ENCODE data around the gene CAPN5.

CAPN5 gene

DNA sequence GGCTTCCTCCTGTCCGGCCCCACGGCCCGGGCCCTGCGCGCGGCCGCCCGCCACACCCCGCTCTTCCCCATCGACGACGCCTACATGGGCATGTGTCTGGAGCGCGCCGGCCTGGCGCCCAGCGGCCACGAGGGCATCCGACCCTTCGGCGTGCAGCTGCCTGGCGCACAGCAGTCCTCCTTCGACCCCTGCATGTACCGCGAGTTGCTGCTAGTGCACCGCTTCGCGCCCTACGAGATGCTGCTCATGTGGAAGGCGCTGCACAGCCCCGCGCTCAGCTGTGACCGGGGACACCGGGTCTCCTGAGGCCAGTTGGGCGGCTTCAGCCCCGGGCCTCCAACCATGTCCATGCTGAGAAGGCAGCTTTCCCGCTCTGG lies 26.4 kb upstream of the CAPN5 start:
- no peaks in the 10 kb centered on the region for H3F3A ChIP-seq (ENCODE audit: insufficient read depth, low read length)
- H2AFZ ChIP-seq (ENCODE audit: low read length) = no peak overlapping the region
- H3K9ac ChIP-seq (ENCODE audit: low read length) = no peak overlapping the region
- no peaks in the 10 kb centered on the region for H3K9me2 ChIP-seq (ENCODE audit: low read depth, low read length)
- H3K4me3 ChIP-seq (ENCODE audit: low read depth, low read length, poor library complexity, severe bottlenecking) = no peak overlapping the region
- TF ChIP-seq EZH2 (IDR thresholded peaks at IDR 0.05; ENCODE audit: borderline replicate concordance, low read length) = no peak
- TF ChIP-seq, protein P1, sequence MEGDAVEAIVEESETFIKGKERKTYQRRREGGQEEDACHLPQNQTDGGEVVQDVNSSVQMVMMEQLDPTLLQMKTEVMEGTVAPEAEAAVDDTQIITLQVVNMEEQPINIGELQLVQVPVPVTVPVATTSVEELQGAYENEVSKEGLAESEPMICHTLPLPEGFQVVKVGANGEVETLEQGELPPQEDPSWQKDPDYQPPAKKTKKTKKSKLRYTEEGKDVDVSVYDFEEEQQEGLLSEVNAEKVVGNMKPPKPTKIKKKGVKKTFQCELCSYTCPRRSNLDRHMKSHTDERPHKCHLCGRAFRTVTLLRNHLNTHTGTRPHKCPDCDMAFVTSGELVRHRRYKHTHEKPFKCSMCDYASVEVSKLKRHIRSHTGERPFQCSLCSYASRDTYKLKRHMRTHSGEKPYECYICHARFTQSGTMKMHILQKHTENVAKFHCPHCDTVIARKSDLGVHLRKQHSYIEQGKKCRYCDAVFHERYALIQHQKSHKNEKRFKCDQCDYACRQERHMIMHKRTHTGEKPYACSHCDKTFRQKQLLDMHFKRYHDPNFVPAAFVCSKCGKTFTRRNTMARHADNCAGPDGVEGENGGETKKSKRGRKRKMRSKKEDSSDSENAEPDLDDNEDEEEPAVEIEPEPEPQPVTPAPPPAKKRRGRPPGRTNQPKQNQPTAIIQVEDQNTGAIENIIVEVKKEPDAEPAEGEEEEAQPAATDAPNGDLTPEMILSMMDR (IDR thresholded peaks at IDR 0.05; ENCODE audit: low read length) = no peak
- no peaks in the 10 kb centered on the region for H4K20me1 ChIP-seq (ENCODE audit: insufficient read depth, low read length)
- no peaks in the 10 kb centered on the region for H3K4me1 ChIP-seq (ENCODE audit: insufficient read depth, low read length, severe bottlenecking)
- no peaks in the 10 kb centered on the region for H3K36me3 ChIP-seq (ENCODE audit: insufficient read depth, low read length)
- H3K4me2 ChIP-seq (ENCODE audit: low read length) = no peak overlapping the region
- H3K9me3 ChIP-seq (ENCODE audit: low read length) = no peaks in the 10 kb centered on the region
- H3K27me3 ChIP-seq (ENCODE audit: insufficient read depth, low read length) = no peaks in the 10 kb centered on the region; the same call in 1 of the 2 replicates
- no peaks in the 10 kb centered on the region for H3K79me2 ChIP-seq (ENCODE audit: insufficient read depth, low read length)
- H3K27ac ChIP-seq (ENCODE audit: low read depth, low read length, poor library complexity, severe bottlenecking) = no peak overlapping the region

DNA sequence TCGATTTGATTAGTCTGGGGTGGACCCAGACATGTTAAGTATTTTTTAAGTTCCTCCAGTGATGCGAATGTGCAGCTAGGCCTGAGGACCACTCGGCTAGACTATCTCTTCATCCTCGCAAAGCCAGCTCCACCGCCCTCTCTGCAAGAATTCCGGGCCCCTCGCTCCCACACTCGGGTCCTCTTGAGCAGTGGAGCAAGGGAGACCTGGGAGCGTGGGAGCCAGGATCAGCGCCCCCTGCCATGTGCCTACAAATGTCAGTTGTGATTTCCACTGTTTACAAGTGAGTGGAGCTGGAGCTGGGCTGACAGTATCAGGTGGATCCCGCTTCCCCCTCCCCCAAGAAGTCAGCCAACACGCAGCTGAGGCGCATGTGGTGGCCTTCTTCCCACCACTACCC lies 25.9 kb upstream of the CAPN5 start:
- H3K27ac ChIP-seq (ENCODE audit: low read depth, low read length, poor library complexity, severe bottlenecking) = no peak overlapping the region
- no peak overlapping the region for H3K4me2 ChIP-seq (ENCODE audit: low read length)
- no peaks in the 10 kb centered on the region for H3K79me2 ChIP-seq (ENCODE audit: insufficient read depth, low read length)
- TF ChIP-seq EZH2 (IDR thresholded peaks at IDR 0.05; ENCODE audit: borderline replicate concordance, low read length) = no peak
- TF ChIP-seq, protein P1 (IDR thresholded peaks at IDR 0.05; ENCODE audit: low read length) = no peak
- H2AFZ ChIP-seq (ENCODE audit: low read length) = no peak overlapping the region
- H3K36me3 ChIP-seq (ENCODE audit: insufficient read depth, low read length) = no peaks in the 10 kb centered on the region
- no peaks in the 10 kb centered on the region for H3K4me1 ChIP-seq (ENCODE audit: insufficient read depth, low read length, severe bottlenecking)
- H3K4me3 ChIP-seq (ENCODE audit: low read depth, low read length, poor library complexity, severe bottlenecking) = no peak overlapping the region
- H3F3A ChIP-seq (ENCODE audit: insufficient read depth, low read length) = no peaks in the 10 kb centered on the region
- no peaks in the 10 kb centered on the region for H3K9me3 ChIP-seq (ENCODE audit: low read length)
- H3K9ac ChIP-seq (ENCODE audit: low read length) = no peak overlapping the region
- no peaks in the 10 kb centered on the region; the same call in 1 of the 2 replicates for H3K27me3 ChIP-seq (ENCODE audit: insufficient read depth, low read length)
- H4K20me1 ChIP-seq (ENCODE audit: insufficient read depth, low read length) = no peaks in the 10 kb centered on the region
- H3K9me2 ChIP-seq (ENCODE audit: low read depth, low read length) = no peaks in the 10 kb centered on the region

DNA sequence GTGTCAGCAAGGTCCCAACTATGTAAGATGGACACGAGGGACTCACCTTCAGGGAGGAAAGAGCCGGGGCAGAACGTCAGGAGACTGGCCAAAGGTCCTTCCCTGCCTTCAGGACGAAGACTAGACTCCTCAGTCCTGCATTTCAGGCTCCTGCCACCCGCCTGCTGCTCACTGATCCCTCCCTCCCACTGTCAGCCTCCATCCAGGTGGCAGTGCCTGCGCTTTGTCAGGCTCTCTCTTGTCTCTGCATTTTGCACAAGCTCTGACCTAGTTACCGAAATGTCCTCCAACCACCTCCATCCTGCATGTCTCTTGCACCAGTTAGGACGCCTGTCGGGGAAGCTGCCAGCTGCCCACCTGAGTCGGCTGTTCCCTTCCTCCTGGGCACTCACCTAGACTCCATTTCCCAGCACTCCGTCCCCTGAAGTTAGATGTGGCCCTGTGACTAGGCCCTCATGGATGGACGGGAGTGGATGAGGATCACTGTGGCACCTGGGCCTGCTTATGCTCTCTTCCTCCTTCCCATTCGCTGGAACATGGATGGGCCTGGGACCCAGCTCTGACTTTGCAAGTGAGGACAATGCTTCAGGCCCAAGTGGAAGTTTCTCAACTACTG lies 24.6 kb upstream of the CAPN5 start:
- Histone ChIP-seq H3K9ac (ENCODE audit: low read length) (no peak overlapping the region), H3K79me2 (ENCODE audit: insufficient read depth, low read length) (no peaks in the 10 kb centered on the region), H4K20me1 (ENCODE audit: insufficient read depth, low read length) (no peaks in the 10 kb centered on the region), H3F3A (ENCODE audit: insufficient read depth, low read length) (no peaks in the 10 kb centered on the region), H3K4me3 (ENCODE audit: low read depth, low read length, poor library complexity, severe bottlenecking) (no peak overlapping the region), H3K9me3 (ENCODE audit: low read length) (no peaks in the 10 kb centered on the region), H3K4me1 (ENCODE audit: insufficient read depth, low read length, severe bottlenecking) (peaks cover 3% of the 10 kb centered on the region), H3K4me2 (ENCODE audit: low read length) (no peak overlapping the region), H3K27me3 (ENCODE audit: insufficient read depth, low read length) (no peaks in the 10 kb centered on the region; the same call in 1 of the 2 replicates), H2AFZ (ENCODE audit: low read length) (no peak overlapping the region), H3K9me2 (ENCODE audit: low read depth, low read length) (no peaks in the 10 kb centered on the region), H3K27ac (ENCODE audit: low read depth, low read length, poor library complexity, severe bottlenecking) (no peak overlapping the region), H3K36me3 (ENCODE audit: insufficient read depth, low read length) (no peaks in the 10 kb centered on the region)
- TF ChIP-seq, protein P1 (IDR thresholded peaks at IDR 0.05; ENCODE audit: low read length) = no peak
- no peak for TF ChIP-seq EZH2 (IDR thresholded peaks at IDR 0.05; ENCODE audit: borderline replicate concordance, low read length)
